ENCODE data around the gene RCN1.

RCN1 gene

GRCh38 chr11:32154275-32154674, 63.4 kb downstream of the RCN1 start:
- peak; percentile 26 for DNase-seq
